HEK293 (cell line): ENCODE measurements around the gene HOXA4.

Experiments
- BCL11B ChIP-seq: fragments of 450-650 bp; formaldehyde crosslinking; IDR thresholded peaks from 2 replicates; pipeline ENCODE4 v1.5.1; 2016; ENCODE audit warnings: low read depth, missing biosample characterization, missing genetic modification characterization
- EGR2 ChIP-seq: fragments of 450-650 bp; formaldehyde crosslinking; IDR thresholded peaks from 2 replicates; pipeline ENCODE4 v1.5.1; 2016; ENCODE audit warnings: low read depth, missing biosample characterization, missing genetic modification characterization
- ELK4 ChIP-seq: IDR thresholded peaks from 2 replicates; pipeline ENCODE4 v1.6.1; 2011; ENCODE audit warnings: mild to moderate bottlenecking, low read depth, low read length, borderline replicate concordance
- KLF7 ChIP-seq: fragments of 450-650 bp; formaldehyde crosslinking; IDR thresholded peaks from 2 replicates; pipeline ENCODE4 v1.5.1; 2016; ENCODE audit warnings: missing biosample characterization, missing genetic modification characterization, borderline replicate concordance
- MZF1 ChIP-seq: fragments of 450-650 bp; formaldehyde crosslinking; IDR thresholded peaks from 2 replicates; pipeline ENCODE4 v1.5.1; 2017; ENCODE audit warnings: missing biosample characterization, missing genetic modification characterization, borderline replicate concordance
- OVOL3 ChIP-seq: fragments of 450-650 bp; formaldehyde crosslinking; IDR thresholded peaks from 2 replicates; pipeline ENCODE4 v1.5.1; 2016; ENCODE audit warnings: missing biosample characterization, missing genetic modification characterization
- ZBTB11 ChIP-seq: fragments of 450-650 bp; formaldehyde crosslinking; conservative IDR thresholded peaks from 2 replicates; pipeline ENCODE4 v1.5.1; 2016; ENCODE audit warnings: low read depth, missing biosample characterization, missing genetic modification characterization
- ZBTB20 ChIP-seq: fragments of 450-650 bp; formaldehyde crosslinking; IDR thresholded peaks from 2 replicates; pipeline ENCODE4 v1.5.1; 2016; ENCODE audit warnings: missing biosample characterization, missing genetic modification characterization
- ZBTB49 ChIP-seq: fragments of 450-650 bp; formaldehyde crosslinking; IDR thresholded peaks from 2 replicates; pipeline ENCODE4 v1.5.1; 2016; ENCODE audit warnings: missing biosample characterization, missing genetic modification characterization, low read depth
- ZNF18 ChIP-seq: fragments of 450-650 bp; formaldehyde crosslinking; IDR thresholded peaks from 2 replicates; pipeline ENCODE4 v1.5.1; 2016; ENCODE audit warnings: missing biosample characterization, missing genetic modification characterization
- ZNF266 ChIP-seq: fragments of 450-650 bp; formaldehyde crosslinking; IDR thresholded peaks from 2 replicates; pipeline ENCODE4 v1.5.1; 2016; ENCODE audit warnings: missing biosample characterization, missing genetic modification characterization, low read depth
- ZNF274 ChIP-seq, 2 experiments: fragments of 200-500 bp in 1 of 2; fragments of 450-650 bp in 1 of 2; sonication (Bioruptor generic) in 1 of 2; formaldehyde crosslinking in 1 of 2; IDR thresholded peaks; 2 replicates each; pipeline versions ENCODE4 v1.5.1 to v1.6.1; 2014 to 2016; ENCODE audit warnings: borderline replicate concordance in 1 of 2, inconsistent platforms in 1 of 2, low read length in 1 of 2, missing biosample characterization in 1 of 2, missing genetic modification characterization in 1 of 2
- ZNF366 ChIP-seq: fragments of 450-650 bp; formaldehyde crosslinking; conservative IDR thresholded peaks from 2 replicates; pipeline ENCODE4 v1.5.1; 2016; ENCODE audit warnings: missing biosample characterization, missing genetic modification characterization
- ZNF423 ChIP-seq: fragments of 450-650 bp; formaldehyde crosslinking; IDR thresholded peaks from 2 replicates; pipeline ENCODE4 v1.5.1; 2016; ENCODE audit warnings: missing biosample characterization, missing genetic modification characterization
- ZNF585B ChIP-seq: fragments of 450-650 bp; formaldehyde crosslinking; IDR thresholded peaks from 2 replicates; pipeline ENCODE4 v1.5.1; 2016; ENCODE audit warnings: missing biosample characterization, missing genetic modification characterization
- ZNF660 ChIP-seq: fragments of 450-650 bp; IDR thresholded peaks from 2 replicates; pipeline ENCODE4 v1.5.1; 2018; ENCODE audit warnings: missing biosample characterization, mild to moderate bottlenecking, missing genetic modification characterization
- ZNF830 ChIP-seq: fragments of 450-650 bp; IDR thresholded peaks from 2 replicates; pipeline ENCODE4 v1.5.0; 2018; ENCODE audit warnings: missing biosample characterization, missing genetic modification characterization, low read depth, mild to moderate bottlenecking, moderate library complexity
- ZNF843 ChIP-seq: fragments of 450-650 bp; formaldehyde crosslinking; IDR thresholded peaks from 2 replicates; pipeline ENCODE4 v1.5.1; 2016; ENCODE audit warnings: missing biosample characterization, missing genetic modification characterization

The HOXA4 gene

GRCh38 chr7:27148756-27149641 is 18.4 kb upstream of the HOXA4 start (continued):
- TF ChIP-seq ZBTB20 (peak; percentile 10; the same call in 1 of the 2 replicates), EGR2 (no peak), BCL11B (tag by site-specific recombination) (0 out of 2 replicates have a peak, but pooled peaks have one; percentile 31), ZNF274 (IDR thresholded peaks at IDR 0.05; ENCODE audit: low read length) (no peak), ZNF274 (tag by site-specific recombination; IDR thresholded peaks at IDR 0.05; ENCODE audit: borderline replicate concordance) (no peak), ZNF830 (tag by site-specific recombination) (no peak), ZNF423 (no peak), ZNF18 (tag by site-specific recombination) (0 out of 2 replicates have a peak, but pooled peaks have one; percentile 37), ZNF843 (peak; percentile 81), ELK4 (no peak), ZNF585B (tag by site-specific recombination) (no peak), ZNF266 (tag by site-specific recombination) (no peak), MZF1 (no peak), KLF7 (peak; percentile 59; the same call in 1 of the 2 replicates), OVOL3 (tag by site-specific recombination) (no peak), ZNF660 (tag by site-specific recombination) (no peak), ZBTB49 (tag by site-specific recombination) (no peak), ZBTB11 (tag by site-specific recombination) (peak; percentile 10; the same call in 1 of the 2 replicates), ZNF366 (tag by site-specific recombination) (peak; percentile 45; the same call in 1 of the 2 replicates)
